ENCODE results near the gene SNRPD1.

Gene SNRPD1

GRCh38 chr18:21680161-21680560 lies 68.0 kb downstream of the SNRPD1 start:
- TF ChIP-seq POLR2A (IDR thresholded peaks at IDR 0.05; ENCODE audit: low read depth, low read length) (no peak), POLR2AphosphoS5 (IDR thresholded peaks at IDR 0.05; ENCODE audit: low read depth, low read length) (no peak), TAF1 (IDR thresholded peaks at IDR 0.05; ENCODE audit: borderline replicate concordance, low read depth, low read length) (no peak)
- FAIRE-seq (no peak), DNase-seq (ENCODE audit: insufficient read length) (no peak)

- peak; percentile 72 for FAIRE-seq
- DNase-seq (ENCODE audit: insufficient read length), result no peak
- TF ChIP-seq POLR2AphosphoS5 (IDR thresholded peaks at IDR 0.05; ENCODE audit: low read depth, low read length) (no peak), POLR2A (IDR thresholded peaks at IDR 0.05; ENCODE audit: low read depth, low read length) (peak; percentile 32; the same call in 1 of the 2 replicates), TAF1 (IDR thresholded peaks at IDR 0.05; ENCODE audit: borderline replicate concordance, low read depth, low read length) (no peak)
These were observed 70.4 kb downstream of the SNRPD1 start for GRCh38 chr18:21682371-21683051.

All from GM12892 (cell line).